Uterus (tissue), 4 donors: ENCODE results near the gene CYP2W1. TPM values are rescaled to one million over a fixed set of nuclear protein-coding genes. Genes with fewer than 3 reads are reported as not detected.

ENCODE experiments used
- DNase-seq, 2 donors: peaks; one replicate each; pipeline ENCODE4 v3.0.0-alpha.2; 2019 to 2020
- H3K27ac ChIP-seq, 2 donors: fragments of 200-600 bp; sonication (generic); 1 replicate in 1 of 2; 2 replicates in 1 of 2; pipeline ENCODE4 v1.5.1; 2016 to 2018
- H3K27me3 ChIP-seq, 2 donors: fragments of 200-600 bp; sonication (generic); one replicate each; pipeline ENCODE4 v1.5.1; 2018 to 2019; ENCODE audit warnings: control low read depth in 1 of 2
- H3K36me3 ChIP-seq, 2 donors: fragments of 200-600 bp; sonication (generic); one replicate each; pipeline ENCODE4 v1.5.1; 2019; ENCODE audit warnings: control low read depth in 1 of 2
- H3K4me1 ChIP-seq, 2 donors: fragments of 200-600 bp; sonication (generic); one replicate each; pipeline ENCODE4 v1.5.1; 2018 to 2019; ENCODE audit warnings: control low read depth in 1 of 2
- H3K4me3 ChIP-seq, 2 donors: fragments of 200-600 bp; sonication (generic); 1 replicate in 1 of 2; 2 replicates in 1 of 2; pipeline ENCODE4 v1.5.1; 2018 to 2019; ENCODE audit warnings: mild to moderate bottlenecking in 1 of 2
- H3K9me3 ChIP-seq, 2 donors: fragments of 200-600 bp; sonication (generic); one replicate each; pipeline ENCODE4 v1.5.1; 2019; ENCODE audit warnings: control low read depth in 1 of 2
- POLR2A ChIP-seq, 2 donors: fragments of 450-650 bp; IDR thresholded peaks; one replicate each; pipeline ENCODE4 v1.6.1; 2016; ENCODE audit warnings: antibody characterized with exemption in 2 of 2, mild to moderate bottlenecking in 1 of 2, moderate library complexity in 1 of 2
- intact Hi-C: fragments of 100-400 bp; cut with DNase I; formaldehyde crosslinking; loops from one replicate; pipeline ENCODE4 v1.15.1; 2023; ENCODE audit warnings: low total_unique reads
- total RNA-seq, 4 donors: library from RNA; depleted of rRNA in 3 of 4; stranded (reverse); fragments of >200 nt in 3 of 4; gene quantifications; one replicate each; pipeline versions ENCODE4 v1.1.0 to v1.2.4, GENCODE V29; 2014 to 2023
- TF ChIP-seq, protein P1 (sequence below), 4 experiments: fragments of 200-600 bp in 2 of 4; fragments of 450-650 bp in 2 of 4; sonication (generic) in 2 of 4; IDR thresholded peaks; one replicate each; pipeline ENCODE4 v1.5.1; 2016 to 2019; ENCODE audit warnings: antibody characterized with exemption in 4 of 4, mild to moderate bottlenecking in 2 of 4, moderate library complexity in 1 of 4
- donor health status: DM: yes; HTN: yes; CAD: no.

The CYP2W1 gene
- total RNA-seq, 4 donors from 2014 or later, result 6.6 TPM; not detected in 3

DNA sequence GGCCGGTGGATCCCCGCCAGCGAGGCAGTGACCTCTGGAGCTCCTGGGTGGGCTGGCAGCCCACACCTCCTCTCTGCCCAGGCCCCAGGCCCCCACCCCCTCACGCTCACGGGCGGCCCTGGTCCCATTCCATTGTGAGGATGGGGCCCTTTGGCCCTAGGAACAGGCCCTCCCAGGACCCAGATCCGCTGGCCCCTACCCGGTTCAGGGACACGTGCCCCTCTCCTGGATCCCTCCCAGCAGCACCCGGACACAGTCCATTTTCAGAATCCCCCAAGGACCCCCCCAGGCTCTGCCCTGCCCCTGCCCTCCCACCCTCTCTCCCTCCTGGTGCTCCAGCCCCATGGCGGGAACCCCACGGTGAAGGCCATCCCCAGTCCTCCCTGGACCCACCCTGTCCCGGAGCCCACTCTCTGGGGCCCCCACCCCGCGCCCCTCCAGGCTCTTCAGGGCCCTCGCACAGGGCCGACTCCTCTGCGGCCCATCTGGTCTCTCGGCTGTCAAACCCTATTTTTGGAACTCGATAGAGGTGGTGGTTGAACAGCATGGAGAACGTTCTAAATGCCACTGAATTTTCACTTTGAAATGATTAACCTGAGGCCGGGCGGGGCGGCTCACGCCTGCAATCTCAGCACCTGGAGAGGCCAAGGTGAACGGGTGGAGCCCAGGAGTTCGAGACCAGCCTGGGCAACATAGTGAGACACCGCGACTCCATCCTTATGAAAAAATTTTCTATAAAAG is 36.6 kb upstream of the CYP2W1 start:
- TF ChIP-seq, protein P1, sequence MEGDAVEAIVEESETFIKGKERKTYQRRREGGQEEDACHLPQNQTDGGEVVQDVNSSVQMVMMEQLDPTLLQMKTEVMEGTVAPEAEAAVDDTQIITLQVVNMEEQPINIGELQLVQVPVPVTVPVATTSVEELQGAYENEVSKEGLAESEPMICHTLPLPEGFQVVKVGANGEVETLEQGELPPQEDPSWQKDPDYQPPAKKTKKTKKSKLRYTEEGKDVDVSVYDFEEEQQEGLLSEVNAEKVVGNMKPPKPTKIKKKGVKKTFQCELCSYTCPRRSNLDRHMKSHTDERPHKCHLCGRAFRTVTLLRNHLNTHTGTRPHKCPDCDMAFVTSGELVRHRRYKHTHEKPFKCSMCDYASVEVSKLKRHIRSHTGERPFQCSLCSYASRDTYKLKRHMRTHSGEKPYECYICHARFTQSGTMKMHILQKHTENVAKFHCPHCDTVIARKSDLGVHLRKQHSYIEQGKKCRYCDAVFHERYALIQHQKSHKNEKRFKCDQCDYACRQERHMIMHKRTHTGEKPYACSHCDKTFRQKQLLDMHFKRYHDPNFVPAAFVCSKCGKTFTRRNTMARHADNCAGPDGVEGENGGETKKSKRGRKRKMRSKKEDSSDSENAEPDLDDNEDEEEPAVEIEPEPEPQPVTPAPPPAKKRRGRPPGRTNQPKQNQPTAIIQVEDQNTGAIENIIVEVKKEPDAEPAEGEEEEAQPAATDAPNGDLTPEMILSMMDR (IDR thresholded peaks at IDR 0.05), result no peak
- no peak for TF ChIP-seq POLR2A (IDR thresholded peaks at IDR 0.05)
- Histone ChIP-seq H3K27ac (no peak overlapping the region), H3K4me3 (no peak overlapping the region), H3K9me3 (no peaks in the 10 kb centered on the region), H3K27me3 (no peaks in the 10 kb centered on the region), H3K4me1 (no peaks in the 10 kb centered on the region), H3K36me3 (no peaks in the 10 kb centered on the region)
- intact Hi-C loops, result no loop called here
- no peak for DNase-seq

DNA sequence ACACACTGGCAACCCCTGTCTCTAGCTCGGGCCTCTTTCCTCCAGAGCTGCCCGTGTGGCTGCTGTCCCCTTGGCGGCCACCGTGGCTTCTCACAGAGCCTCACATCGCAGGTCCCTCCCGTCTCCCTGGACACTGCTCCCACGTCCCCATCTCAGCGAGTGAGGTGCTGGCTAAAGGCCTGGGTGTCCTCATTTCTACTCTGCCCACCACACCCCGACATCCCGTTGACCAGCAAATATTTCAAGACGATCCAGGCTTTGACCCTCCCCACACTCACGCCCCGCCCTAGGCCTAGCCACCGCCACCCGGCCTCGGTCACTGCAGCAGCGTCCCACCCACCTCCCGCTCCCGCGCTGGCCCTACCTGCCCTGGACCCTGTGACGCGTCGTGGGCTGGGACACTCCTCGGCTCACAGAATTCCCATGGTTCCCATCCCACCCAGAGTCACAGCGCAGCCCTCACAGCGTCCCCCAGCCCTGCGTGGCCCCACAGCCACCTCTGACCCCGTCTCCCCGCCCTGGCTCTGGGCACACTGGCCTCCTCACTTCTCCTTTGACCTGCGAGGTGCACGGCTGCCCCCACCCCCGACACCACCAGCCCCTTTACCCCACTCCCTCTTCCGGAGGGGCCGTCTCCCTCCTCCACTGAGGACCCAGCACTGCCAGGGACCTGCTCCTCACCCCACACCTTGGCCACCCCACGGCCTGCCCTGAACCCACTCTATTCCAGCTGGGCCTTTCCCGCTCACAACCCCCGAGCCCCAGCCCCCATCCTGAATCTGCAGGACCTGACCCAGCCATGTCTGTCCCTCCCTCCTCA is 35.4 kb upstream of the CYP2W1 start:
- H3K27ac ChIP-seq, result no peak overlapping the region
- H3K36me3 ChIP-seq, result no peaks in the 10 kb centered on the region
- no peaks in the 10 kb centered on the region for H3K4me1 ChIP-seq
- intact Hi-C loops, result no loop called here
- no peak overlapping the region for H3K4me3 ChIP-seq
- no peaks in the 10 kb centered on the region for H3K27me3 ChIP-seq
- H3K9me3 ChIP-seq, result no peaks in the 10 kb centered on the region
- TF ChIP-seq POLR2A (IDR thresholded peaks at IDR 0.05), result no peak
- TF ChIP-seq, protein P1 (IDR thresholded peaks at IDR 0.05), result no peak
- no peak for DNase-seq

DNA sequence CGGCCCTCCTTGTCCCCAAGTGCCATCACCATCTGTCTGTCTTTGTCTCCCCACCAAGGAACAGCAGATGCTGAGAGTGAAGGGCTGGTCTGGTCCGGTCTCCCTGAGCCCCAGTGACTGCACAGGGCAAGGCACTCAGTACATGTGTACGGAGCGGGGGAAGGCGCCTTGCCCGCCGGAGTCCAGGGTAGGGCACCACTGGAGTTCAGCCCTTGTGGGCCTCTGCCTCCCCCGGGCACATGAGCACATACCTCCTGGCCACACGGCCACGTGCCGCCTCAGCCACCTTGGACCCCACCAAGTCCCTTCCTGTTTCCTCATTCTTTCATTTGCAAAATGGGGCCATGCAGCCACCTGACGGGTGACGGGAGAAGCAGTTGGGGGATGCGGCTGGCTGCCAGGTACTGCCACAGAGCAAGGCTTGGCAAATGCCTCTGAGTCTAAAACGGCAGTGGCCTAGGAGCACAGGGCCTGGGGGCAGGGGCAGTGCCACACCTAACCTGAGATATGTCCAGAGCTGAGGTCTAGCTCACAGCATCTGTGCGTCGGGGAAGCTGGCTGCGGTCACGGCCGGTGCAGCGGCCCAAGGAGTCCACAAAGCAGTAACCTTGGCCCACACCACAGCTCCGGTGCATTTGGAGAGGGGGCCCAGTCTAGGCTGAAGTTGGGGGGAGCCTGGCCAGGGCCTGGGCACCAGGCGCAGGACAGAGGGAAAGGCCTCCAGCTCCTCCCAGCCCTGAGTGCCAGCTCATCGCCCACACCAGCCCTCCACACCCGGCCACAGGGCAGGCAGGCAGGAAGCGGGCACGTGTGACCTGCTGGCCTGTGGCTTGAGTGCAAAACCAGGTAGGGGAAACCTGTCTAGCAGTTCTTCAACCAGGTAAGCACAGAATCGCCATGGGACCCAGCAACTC is 33.7 kb upstream of the CYP2W1 start:
- no peak overlapping the region for H3K4me3 ChIP-seq
- TF ChIP-seq, protein P1 (IDR thresholded peaks at IDR 0.05), result no peak
- TF ChIP-seq POLR2A (IDR thresholded peaks at IDR 0.05), result no peak
- intact Hi-C loops, result no loop called here
- no peak overlapping the region for H3K27ac ChIP-seq
- H3K9me3 ChIP-seq, result no peaks in the 10 kb centered on the region
- H3K4me1 ChIP-seq, result peaks cover 0 to 9% of the 10 kb centered on the region in 2 donors
- peaks cover 0 to 3% of the 10 kb centered on the region in 2 donors for H3K27me3 ChIP-seq
- H3K36me3 ChIP-seq, result no peaks in the 10 kb centered on the region
- no peak for DNase-seq

DNA sequence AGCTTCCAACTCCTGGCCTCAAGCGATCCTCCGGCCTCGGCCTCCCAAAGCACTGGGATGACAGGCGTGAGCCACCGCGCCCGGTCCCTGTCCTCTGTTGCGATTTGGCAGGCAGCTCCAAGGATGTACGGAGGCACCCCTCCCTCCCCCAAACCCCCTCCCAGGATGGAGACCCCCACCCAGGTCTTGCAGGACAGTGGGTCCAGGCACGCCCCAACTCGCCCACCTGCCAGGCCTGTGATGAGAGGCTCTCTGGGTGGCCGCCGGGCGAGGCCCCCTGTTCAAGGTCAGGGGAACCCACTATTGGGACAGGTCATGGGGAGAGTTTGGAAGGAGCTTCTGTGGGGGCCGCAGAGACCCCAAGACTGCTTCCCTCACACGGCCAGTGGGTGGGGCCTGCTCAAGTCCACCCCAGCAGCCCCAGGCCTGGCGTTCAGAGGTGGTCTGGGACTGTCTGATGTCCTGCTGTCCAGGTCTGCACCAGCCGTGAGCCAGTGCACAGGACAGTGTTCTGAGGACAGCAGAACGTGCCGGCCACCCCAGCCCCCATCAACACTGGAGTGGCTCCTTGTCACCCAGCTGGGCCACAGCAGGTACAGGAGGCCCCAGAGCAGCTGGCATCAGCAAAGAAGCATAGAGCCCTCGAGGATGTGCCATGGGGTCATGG is 31.0 kb upstream of the CYP2W1 start:
- Histone ChIP-seq H3K4me1 (peaks cover 0 to 9% of the 10 kb centered on the region in 2 donors), H3K36me3 (no peaks in the 10 kb centered on the region), H3K27me3 (peaks cover 0 to 3% of the 10 kb centered on the region in 2 donors), H3K27ac (no peak overlapping the region), H3K9me3 (no peaks in the 10 kb centered on the region), H3K4me3 (no peak overlapping the region)
- intact Hi-C loops, result no loop called here
- TF ChIP-seq, protein P1 (IDR thresholded peaks at IDR 0.05), result no peak
- TF ChIP-seq POLR2A (IDR thresholded peaks at IDR 0.05), result no peak
- DNase-seq, result peak in 1 of 2 donors; percentile 11
